Esophagus squamous epithelium (tissue), 4 donors: ENCODE measurements around the gene KLHL36.

Experiments used
- CTCF ChIP-seq, 6 experiments: fragments of 450-650 bp in 4 of 6; fragments of 200-600 bp in 2 of 6; sonication (generic) in 2 of 6; IDR thresholded peaks; one replicate each; pipeline ENCODE4 v1.5.1; 2016 to 2019; ENCODE audit warnings: antibody characterized with exemption in 6 of 6, mild to moderate bottlenecking in 4 of 6, moderate library complexity in 4 of 6
- POLR2A ChIP-seq, 4 donors: fragments of 450-650 bp; IDR thresholded peaks; one replicate each; pipeline ENCODE4 v1.6.1; 2017; ENCODE audit warnings: antibody characterized with exemption in 4 of 4, mild to moderate bottlenecking in 4 of 4, moderate library complexity in 3 of 4

DNA sequence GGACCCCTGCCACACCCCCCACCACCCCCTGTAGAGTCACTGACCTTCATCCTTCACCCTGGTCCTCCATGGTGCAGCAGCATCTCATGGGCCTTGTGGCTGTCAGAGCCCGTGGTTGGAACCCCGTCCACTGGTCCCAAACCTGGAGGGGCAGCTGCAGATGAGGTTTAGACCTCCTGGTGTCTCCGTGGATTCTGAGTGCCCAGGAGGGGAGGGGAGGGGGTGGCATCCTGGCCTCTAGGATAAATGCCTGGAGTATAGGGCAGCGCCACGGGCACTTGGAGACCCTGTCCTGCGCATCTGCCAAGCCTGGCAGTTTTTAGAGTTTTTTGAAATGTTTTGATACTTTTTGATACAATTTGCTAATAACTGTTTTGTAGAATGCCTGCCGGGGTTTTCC lies 17.5 kb downstream of the KLHL36 start:
- TF ChIP-seq CTCF (IDR thresholded peaks at IDR 0.05) (no peak), POLR2A (IDR thresholded peaks at IDR 0.05) (no peak)
